Measurements from ENCODE around the gene PARP1.

DNA sequence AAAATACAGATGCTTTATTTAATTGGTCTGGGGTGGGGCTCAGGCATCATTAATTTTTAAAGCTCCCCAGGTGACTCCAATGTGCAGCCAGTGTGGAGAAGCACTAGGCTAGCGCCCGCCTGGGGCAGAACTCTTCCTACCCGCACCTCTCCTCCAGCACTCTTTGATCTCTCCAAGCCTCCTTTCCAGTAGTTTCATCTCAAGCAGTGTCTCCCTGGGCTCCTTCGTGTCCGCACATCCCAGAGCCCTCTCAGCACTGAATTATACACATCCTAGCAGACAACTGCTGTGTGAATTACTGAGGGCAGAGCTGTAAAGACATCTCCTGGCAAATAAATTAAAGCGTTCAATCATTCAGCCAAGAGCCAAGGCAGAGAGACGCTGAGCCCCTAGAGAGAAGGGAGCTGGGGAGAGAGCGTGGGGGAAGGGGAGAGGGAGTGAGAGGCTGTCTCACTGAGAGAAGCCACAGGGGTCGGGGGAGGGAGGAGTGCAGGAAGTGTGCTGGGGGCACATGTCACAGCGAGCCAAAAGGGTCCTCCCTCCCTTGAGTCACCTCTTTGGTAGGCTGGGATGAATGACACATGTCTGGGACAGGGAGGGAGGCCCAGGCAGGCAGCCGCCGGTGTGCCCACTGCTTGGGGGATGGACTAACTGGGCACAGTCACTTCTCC, 21.0 kb upstream of the PARP1 start:
- TF ChIP-seq EZH2phosphoT487 (IDR thresholded peaks at IDR 0.05; ENCODE audit: insufficient read depth, low read depth), result no peak
- no peak for TF ChIP-seq EZH2 (IDR thresholded peaks at IDR 0.05; ENCODE audit: insufficient read depth, poor library complexity, severe bottlenecking)
